Psoas muscle (tissue), 8 donors: ENCODE measurements around the gene ZMYND15. TPM values are rescaled to one million over a fixed set of nuclear protein-coding genes. Genes with fewer than 3 reads are reported as not detected.

ENCODE experiments used
- ATAC-seq, 4 donors: fragments of 200-7000 bp; cut with Tn5 transposase; one replicate each; pipeline ENCODE4 v1.9.1; 2020; ENCODE audit warnings: moderate library complexity in 3 of 4, mild to moderate bottlenecking in 2 of 4
- DNase-seq, 2 donors: peaks; one replicate each; pipeline ENCODE4 v3.0.0-alpha.2; 2020
- H3K27ac ChIP-seq: fragments of 200-600 bp; one replicate; pipeline ENCODE4 v1.8.0; 2022
- H3K27me3 ChIP-seq, 3 donors: fragments of 200-600 bp in 1 of 3; one replicate each; pipeline versions ENCODE4 v1.6.1 to v1.8.0; 2013 to 2022; ENCODE audit warnings: low read length in 2 of 3, mild to moderate bottlenecking in 2 of 3, moderate library complexity in 1 of 3; ENCODE audit not compliant: insufficient read depth in 3 of 3
- H3K36me3 ChIP-seq, 2 donors: fragments of 200-600 bp in 1 of 2; one replicate each; pipeline versions ENCODE4 v1.6.1 to v1.8.0; 2013 to 2022; ENCODE audit warnings: low read depth in 1 of 2, mild to moderate bottlenecking in 1 of 2, moderate library complexity in 1 of 2; ENCODE audit not compliant: insufficient read depth in 1 of 2
- H3K4me1 ChIP-seq: fragments of 200-600 bp; one replicate; pipeline ENCODE4 v1.8.0; 2022
- H3K4me3 ChIP-seq: fragments of 200-600 bp; one replicate; pipeline ENCODE4 v1.8.0; 2022; ENCODE audit warnings: mild to moderate bottlenecking
- H3K9me3 ChIP-seq: fragments of 200-600 bp; one replicate; pipeline ENCODE4 v1.8.0; 2022
- WGBS, 3 donors: extraction: QIAGEN DNeasy Blood & Tissue Kit; methylation state at CpG; one replicate each; pipeline versions ENCODE4 v1.1.6 to v1.1.7; 2013; 5-methylcytosine and 5-hydroxymethylcytosine counted together
- intact Hi-C, 2 donors: fragments of 100-400 bp; cut with DNase I; formaldehyde crosslinking; loops; one replicate each; pipeline versions ENCODE4 v1.11.0 to v1.14.2; 2022
- polyA plus RNA-seq, 3 donors: library from polyadenylated mRNA; stranded (reverse); fragments of 200-250 nt; gene quantifications; one replicate each; pipeline ENCODE4 v1.2.3, GENCODE V29; 2013
- total RNA-seq, 4 donors: library from RNA; stranded (reverse); fragmentation: NEBNext Ultra II Directional in 2 of 4; extraction: Animal tissue kit (Norgen Biotek cat#: 25700) in 2 of 4; gene quantifications; one replicate each; pipeline versions ENCODE4 v1.2.1 to v1.2.4, GENCODE V29; 2021 to 2023
- TF ChIP-seq, protein P1 (sequence below): fragments of 200-600 bp; IDR thresholded peaks from one replicate; pipeline ENCODE4 v1.8.0; 2022; ENCODE audit warnings: antibody characterized with exemption
- donor health status: healthy with polysubstance abuse.
- donor health status: DM: no; HTN: no; CAD: no; lungs with moderate emphysema.
- donor health status: Bipolar disorder and iron deficiency.
- donor health status: healthy.
- donor health status: DM: yes; HTN: yes; CAD: no.
- donor health status: DM: no; HTN: no; CAD: no.
- donor health status: DM: no; HTN: no; CAD: no.
- donor health status: DM: yes; HTN: yes; CAD: no.

ZMYND15 gene
- total and polyA plus RNA-seq, 7 donors, result 0.04 to 0.30 (median 0.09) TPM; not detected in 2

DNA sequence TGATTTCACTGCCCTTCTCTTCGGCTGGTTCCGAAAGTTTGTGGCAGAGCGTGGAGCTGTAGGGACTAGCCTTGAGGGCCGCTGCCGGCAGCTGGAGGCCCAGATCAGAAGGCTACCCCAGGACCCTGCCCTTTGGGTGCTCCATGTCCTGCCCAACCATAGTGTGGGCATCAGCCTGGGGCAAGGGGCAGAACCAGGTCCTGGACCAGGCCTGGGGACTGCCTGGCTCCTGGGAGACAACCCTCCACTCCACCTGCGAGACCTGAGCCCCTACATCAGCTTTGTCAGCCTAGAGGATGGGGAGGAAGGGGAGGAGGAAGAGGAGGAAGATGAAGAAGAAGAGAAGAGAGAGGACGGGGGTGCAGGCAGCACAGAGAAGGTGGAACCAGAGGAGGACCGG, 951 bp downstream of the ZMYND15 start:
- H3K4me1 ChIP-seq, result peaks cover 7% of the 10 kb centered on the region
- intact Hi-C loops, result no loop called here
- TF ChIP-seq, protein P1, sequence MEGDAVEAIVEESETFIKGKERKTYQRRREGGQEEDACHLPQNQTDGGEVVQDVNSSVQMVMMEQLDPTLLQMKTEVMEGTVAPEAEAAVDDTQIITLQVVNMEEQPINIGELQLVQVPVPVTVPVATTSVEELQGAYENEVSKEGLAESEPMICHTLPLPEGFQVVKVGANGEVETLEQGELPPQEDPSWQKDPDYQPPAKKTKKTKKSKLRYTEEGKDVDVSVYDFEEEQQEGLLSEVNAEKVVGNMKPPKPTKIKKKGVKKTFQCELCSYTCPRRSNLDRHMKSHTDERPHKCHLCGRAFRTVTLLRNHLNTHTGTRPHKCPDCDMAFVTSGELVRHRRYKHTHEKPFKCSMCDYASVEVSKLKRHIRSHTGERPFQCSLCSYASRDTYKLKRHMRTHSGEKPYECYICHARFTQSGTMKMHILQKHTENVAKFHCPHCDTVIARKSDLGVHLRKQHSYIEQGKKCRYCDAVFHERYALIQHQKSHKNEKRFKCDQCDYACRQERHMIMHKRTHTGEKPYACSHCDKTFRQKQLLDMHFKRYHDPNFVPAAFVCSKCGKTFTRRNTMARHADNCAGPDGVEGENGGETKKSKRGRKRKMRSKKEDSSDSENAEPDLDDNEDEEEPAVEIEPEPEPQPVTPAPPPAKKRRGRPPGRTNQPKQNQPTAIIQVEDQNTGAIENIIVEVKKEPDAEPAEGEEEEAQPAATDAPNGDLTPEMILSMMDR, result no peak
- DNase-seq (no peak), ATAC-seq (no peak)
- no peaks in the 10 kb centered on the region for H3K9me3 ChIP-seq
- no peak overlapping the region for H3K4me3 ChIP-seq
- H3K27ac ChIP-seq, result no peak overlapping the region
- WGBS, 3 donors, result 92 to 96% (median 95%) methylated on average over 8 of the region's 8 CpGs
- no peaks in the 10 kb centered on the region for H3K36me3 ChIP-seq
- peaks cover 0 to 71% (median 24%) of the 10 kb centered on the region in 3 donors for H3K27me3 ChIP-seq

DNA sequence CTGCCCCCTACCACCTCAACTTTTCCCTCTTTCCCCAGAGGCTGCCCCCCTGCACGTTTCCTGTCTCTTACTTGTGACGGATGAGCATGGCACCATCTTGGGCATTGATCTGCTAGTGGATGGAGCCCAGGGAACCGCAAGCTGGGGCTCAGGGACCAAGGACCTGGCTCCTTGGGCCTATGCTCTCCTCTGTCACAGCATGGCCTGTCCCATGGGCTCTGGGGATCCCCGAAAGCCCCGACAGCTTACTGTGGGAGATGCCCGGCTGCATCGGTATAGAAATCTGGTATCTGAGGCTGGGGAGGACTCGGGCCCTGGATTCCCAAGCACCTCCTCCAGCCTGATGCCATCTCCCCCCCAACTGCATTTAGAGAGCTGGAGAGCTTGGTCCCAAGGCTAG, 1.9 kb downstream of the ZMYND15 start:
- ATAC-seq, result no peak

DNA sequence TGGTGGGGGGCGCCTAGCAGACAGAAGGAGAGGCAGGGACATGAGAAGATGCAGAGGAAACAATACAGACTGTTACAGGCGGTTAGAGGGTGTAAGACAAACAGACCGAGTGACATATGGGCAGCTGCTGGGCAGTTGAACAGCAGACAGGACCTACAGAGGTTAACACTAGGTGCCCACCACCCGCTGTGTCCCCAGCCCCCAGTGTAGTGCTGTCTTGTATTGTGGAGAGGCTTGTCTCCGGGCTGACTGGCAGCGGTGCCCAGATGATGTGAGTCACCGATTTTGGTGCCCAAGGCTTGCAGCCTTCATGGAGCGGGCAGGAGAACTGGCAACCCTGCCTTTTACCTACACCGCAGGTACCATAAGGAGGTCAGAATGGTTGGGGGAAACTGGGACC, 2.5 kb downstream of the ZMYND15 start:
- no peaks in the 10 kb centered on the region for H3K9me3 ChIP-seq
- DNase-seq (no peak), ATAC-seq (no peak)
- no peak overlapping the region for H3K4me3 ChIP-seq
- peaks cover 7% of the 10 kb centered on the region for H3K4me1 ChIP-seq
- TF ChIP-seq, protein P1, result no peak
- intact Hi-C loops, result no loop called here
- no peak overlapping the region for H3K27ac ChIP-seq
- H3K36me3 ChIP-seq, result no peaks in the 10 kb centered on the region
- H3K27me3 ChIP-seq, result peaks cover 0 to 85% (median 31%) of the 10 kb centered on the region in 3 donors
- WGBS, 3 donors, result 85 to 90% (median 85%) methylated on average over 9 of the region's 9 CpGs

More for the DNA sequence above, 1.9 kb downstream of the ZMYND15 start:
- DNase-seq, result no peak
- 91 to 98% (median 95%) methylated on average over 8 of the region's 8 CpGs for WGBS, 3 donors
- H3K27me3 ChIP-seq, result peaks cover 0 to 81% (median 31%) of the 10 kb centered on the region in 3 donors
- TF ChIP-seq, protein P1, result no peak
- no peaks in the 10 kb centered on the region for H3K36me3 ChIP-seq
- no peaks in the 10 kb centered on the region for H3K9me3 ChIP-seq
- H3K27ac ChIP-seq, result no peak overlapping the region
- intact Hi-C loops, result no loop called here
- peaks cover 7% of the 10 kb centered on the region for H3K4me1 ChIP-seq
- H3K4me3 ChIP-seq, result no peak overlapping the region

DNA sequence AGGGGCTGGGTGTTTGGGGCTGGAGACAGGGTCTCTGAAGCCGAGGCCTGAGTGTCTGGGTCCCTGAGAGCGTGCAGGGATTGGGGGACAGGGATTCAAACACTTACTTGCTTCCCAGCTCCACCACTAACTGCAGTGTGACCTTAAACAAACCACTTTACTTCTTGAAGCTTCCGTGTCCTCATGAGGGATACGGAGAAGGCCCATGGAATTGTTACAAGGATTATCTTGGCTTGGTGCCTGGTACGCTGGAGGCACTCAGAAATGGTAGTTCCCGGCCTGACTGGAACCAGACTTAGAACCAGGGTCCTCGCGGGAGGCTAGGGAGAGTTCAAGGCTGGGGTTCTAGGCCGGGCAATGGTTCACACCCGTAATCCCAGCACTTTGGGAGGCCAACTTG, 3.0 kb downstream of the ZMYND15 start:
- ATAC-seq (no peak), DNase-seq (no peak)
- Histone ChIP-seq H3K27ac (no peak overlapping the region), H3K9me3 (no peaks in the 10 kb centered on the region), H3K4me1 (peaks cover 7% of the 10 kb centered on the region), H3K27me3 (peaks cover 0 to 89% (median 31%) of the 10 kb centered on the region in 3 donors), H3K4me3 (no peak overlapping the region), H3K36me3 (no peaks in the 10 kb centered on the region)
- intact Hi-C loops, result no loop called here
- WGBS, 3 donors, result 67 to 81% (median 67%) methylated on average over 10 of the region's 10 CpGs
- TF ChIP-seq, protein P1, result no peak

DNA sequence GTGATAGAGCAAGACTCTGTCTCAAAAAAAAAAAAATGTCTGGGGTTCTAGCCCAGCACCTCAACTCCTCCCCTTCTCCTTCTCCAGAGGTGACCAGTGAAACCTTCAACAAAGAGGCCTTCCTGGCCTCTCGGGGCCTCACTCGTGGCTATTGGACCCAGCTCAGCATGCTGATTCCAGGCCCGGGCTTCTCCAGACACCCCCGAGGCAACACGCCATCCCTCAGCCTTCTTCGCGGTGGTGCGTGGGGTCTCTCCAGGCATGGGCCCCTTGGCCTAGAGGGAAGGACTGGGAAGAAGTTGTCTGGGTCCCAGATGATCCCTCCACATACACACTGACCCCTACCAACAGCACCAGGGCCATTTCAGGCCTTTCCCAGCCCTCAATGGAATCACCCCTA, 3.6 kb downstream of the ZMYND15 start:
- ATAC-seq, result no peak
- H3K4me1 ChIP-seq, result peaks cover 7% of the 10 kb centered on the region
- peaks cover 0 to 89% (median 31%) of the 10 kb centered on the region in 3 donors for H3K27me3 ChIP-seq

More for the DNA sequence above, 3.6 kb downstream of the ZMYND15 start:
- TF ChIP-seq, protein P1, result no peak
- intact Hi-C loops, result no loop called here
- H3K9me3 ChIP-seq, result no peaks in the 10 kb centered on the region
- 91 to 94% (median 94%) methylated on average over 8 of the region's 8 CpGs for WGBS, 3 donors
- H3K27ac ChIP-seq, result no peak overlapping the region
- no peak for DNase-seq
- no peak overlapping the region for H3K4me3 ChIP-seq
- no peaks in the 10 kb centered on the region for H3K36me3 ChIP-seq
